ENCODE data around the gene TMEM204. TPM values are rescaled to one million over a fixed set of nuclear protein-coding genes. Genes with fewer than 3 reads are reported as not detected.

TMEM204 gene
- total and polyA plus RNA-seq, 10 of the 15 experiments (the other 5 are each of a cell fraction or from before 2014, with no cell fraction given): 0.05 to 0.30 (median 0.18) TPM; not detected in 7

DNA sequence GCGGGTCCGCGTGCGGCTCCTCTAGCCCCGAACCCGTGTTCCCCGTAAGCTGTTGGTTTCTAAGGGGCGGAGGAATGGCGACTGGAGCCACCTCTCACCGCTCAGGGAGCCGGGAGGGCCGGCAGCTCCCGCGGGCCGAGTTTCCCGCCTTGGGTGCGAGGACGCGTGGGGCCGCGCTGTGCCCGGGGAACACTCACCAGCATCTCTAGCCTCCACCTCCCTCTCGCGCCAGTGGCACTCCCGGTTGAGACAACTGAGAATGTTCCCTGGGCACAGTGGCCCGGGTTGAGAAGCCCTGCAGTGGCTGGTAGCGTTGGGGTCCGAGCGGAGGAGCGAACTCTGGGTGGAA lies 39.7 kb upstream of the TMEM204 start (continued):
- no peak for TF ChIP-seq CTCF (IDR thresholded peaks at IDR 0.05 in 2 of 3, conservative IDR thresholded peaks at IDR 0.05 in 1 of 3; ENCODE audit: control insufficient read depth in 2 of 3, extremely low read depth in 1 of 3, insufficient read depth in 1 of 3, low read depth in 3 of 3, low read length in 3 of 3)

GRCh38 chr16:1494129-1494640 lies 39.3 kb upstream of the TMEM204 start:
- peaks cover 17% of the 10 kb centered on the region for H3K79me2 ChIP-seq (ENCODE audit: control insufficient read depth, insufficient read depth, low read length)
- H3K27ac ChIP-seq (ENCODE audit: control insufficient read depth, insufficient read depth): no peak overlapping the region
- peaks cover 3 to 7% of the 10 kb centered on the region in 2 experiments; a peak in 3 of 4 replicates for H3K36me3 ChIP-seq (ENCODE audit: control insufficient read depth in 2 of 2, insufficient read depth in 2 of 2, low read length in 1 of 2)
- H3K4me2 ChIP-seq (ENCODE audit: control insufficient read depth, insufficient read depth): peak overlapping the region; percentile 94
- in situ Hi-C loops (cut with MboI) (no loop called here), intact Hi-C loops (cut with micrococcal nuclease; ENCODE audit: unreplicated experiment) (no loop called here)
- peak overlapping the region; percentile 95 for H3K4me3 ChIP-seq
- H2AFZ ChIP-seq (ENCODE audit: control insufficient read depth, low read depth, low read length): no peak overlapping the region
- WGBS (ENCODE audit: insufficient coverage, insufficient replicate concordance, low lambda C conversion rate, missing lambda C conversion rate): 43% methylated on average over 25 of the region's 25 CpGs
- H3K27me3 ChIP-seq (replicated peaks in 1 of 2; ENCODE audit: control insufficient read depth in 2 of 2, insufficient read depth in 2 of 2, low read length in 1 of 2): no peaks in the 10 kb centered on the region
- FAIRE-seq (no peak), DNase-seq (ENCODE audit: low read depth, low spot score) (no peak), ATAC-seq (peak; percentile 4; the same call in 1 of the 3 replicates)
- RAD21 ChIA-PET (ENCODE audit: unreplicated experiment): no interaction called here
- SMC1A ChIA-PET (ENCODE audit: uncharacterized antibody, unreplicated experiment): interaction anchor here (1.2 kb wide), 1 partner anchor 10 kb away, joined by 3 read pairs; no protein-coding TSS in a partner anchor
- POLR2A ChIA-PET: interaction anchor here (1.2 kb wide), 1 partner anchor 73 kb away, joined by 4 read pairs; the partner anchor contains the start of gene UQCC4
- no TSS peak for BruUV-seq (replicated peaks)
- H4K20me1 ChIP-seq (ENCODE audit: control insufficient read depth, insufficient read depth): no peaks in the 10 kb centered on the region
- CTCF ChIA-PET: interaction anchor here (1.1 to 1.8 kb wide), 2 partner anchors 65 kb away, joined by 3 to 6 read pairs; no protein-coding TSS in a partner anchor
- no peaks in the 10 kb centered on the region for H3K9me3 ChIP-seq (replicated peaks; ENCODE audit: control insufficient read depth, insufficient read depth, low read length)
- peaks cover 6% of the 10 kb centered on the region for H3K4me1 ChIP-seq (ENCODE audit: control insufficient read depth, insufficient read depth, low read length)
- H3K9ac ChIP-seq (ENCODE audit: control insufficient read depth, insufficient read depth, low read length): peak overlapping the region; percentile 92
- TF ChIP-seq CTCF (IDR thresholded peaks at IDR 0.05 in 2 of 3, conservative IDR thresholded peaks at IDR 0.05 in 1 of 3; ENCODE audit: control insufficient read depth in 2 of 3, extremely low read depth in 1 of 3, insufficient read depth in 1 of 3, low read depth in 3 of 3, low read length in 3 of 3): peak in 2 of 3 experiments; percentile 7 to 10; a peak in 2 of 6 replicates
- TF ChIP-seq ZNF24 (IDR thresholded peaks at IDR 0.05): no peak
